Panc1 (cell line): ENCODE results near the gene TSPAN10. TPM values are rescaled to one million over a fixed set of nuclear protein-coding genes. Genes with fewer than 3 reads are reported as not detected.

Experiments used
- ATAC-seq: fragments of 200-7000 bp; cut with Tn5 transposase; 2 replicates; pipeline ENCODE4 v1.9.1; 2020; ENCODE audit warnings: mild to moderate bottlenecking, moderate library complexity
- BruUV-seq: library from RNA; stranded (reverse); fragments of 400-500 nt; replicated peaks from 2 replicates; lab custom pipeline; 2021; lab: Mats Ljungman, UMichigan
- CTCF ChIA-PET: fragments of 300-600 bp; sonication (Branson Sonifier 250); formaldehyde crosslinking; loops from one replicate; lab custom pipeline; 2022; ENCODE audit warnings: antibody characterized with exemption; lab: Charles Lee
- POLR2A ChIA-PET: fragments of 300-600 bp; sonication (Branson Sonifier 250); formaldehyde crosslinking; loops from one replicate; lab custom pipeline; 2022; ENCODE audit warnings: antibody characterized with exemption; lab: Charles Lee
- DNase-seq: peaks from one replicate; pipeline ENCODE4 v3.0.0-alpha.2; 2010; ENCODE audit warnings: low read depth, low spot score
- H3K27ac ChIP-seq: 2 replicates; pipeline ENCODE4 v1.5.1; 2011; ENCODE audit warnings: mild to moderate bottlenecking, low read length, inconsistent platforms
- H3K27me3 ChIP-seq: fragments of 200-500 bp; sonication (Bioruptor generic); 2 replicates; pipeline ENCODE4 v1.6.0; 2014; ENCODE audit warnings: low read length, inconsistent platforms; ENCODE audit not compliant: control insufficient read depth, insufficient read depth
- H3K36me3 ChIP-seq: fragments of 200-500 bp; sonication (Bioruptor generic); 2 replicates; pipeline ENCODE4 v1.5.1; 2014; ENCODE audit warnings: inconsistent platforms, mild to moderate bottlenecking, low read length, moderate library complexity; ENCODE audit not compliant: control insufficient read depth, insufficient read depth
- H3K4me1 ChIP-seq: 2 replicates; pipeline ENCODE4 v1.5.1; 2011; ENCODE audit warnings: inconsistent platforms, mild to moderate bottlenecking, low read length, moderate library complexity; ENCODE audit not compliant: control insufficient read depth, insufficient read depth
- H3K4me3 ChIP-seq, 2 experiments: 2 replicates each; pipeline ENCODE4 v1.5.1; 2011 to 2012; ENCODE audit warnings: low read depth in 2 of 2, low read length in 2 of 2, mild to moderate bottlenecking in 2 of 2, inconsistent platforms in 1 of 2, moderate library complexity in 1 of 2
- H3K9me3 ChIP-seq: fragments of 200-500 bp; sonication (Bioruptor generic); 2 replicates; pipeline ENCODE4 v1.5.1; 2014; ENCODE audit warnings: low read depth, mild to moderate bottlenecking, inconsistent platforms, low read length, moderate library complexity; ENCODE audit not compliant: control insufficient read depth, insufficient read depth
- CTCF ChIP-seq: fragments of 450-650 bp; IDR thresholded peaks from 2 replicates; pipeline ENCODE4 v1.5.1; 2017; ENCODE audit warnings: mild to moderate bottlenecking
- POLR2AphosphoS5 ChIP-seq: IDR thresholded peaks from 2 replicates; pipeline ENCODE4 v1.6.1; 2012; ENCODE audit warnings: mild to moderate bottlenecking, low read depth, low read length, moderate library complexity
- REST ChIP-seq, 2 experiments: IDR thresholded peaks; 2 replicates each; pipeline ENCODE4 v1.6.1; 2011 to 2012; ENCODE audit warnings: low read depth in 2 of 2, control low read depth in 1 of 2, low read length in 1 of 2, mild to moderate bottlenecking in 1 of 2, moderate library complexity in 1 of 2; ENCODE audit not compliant: insufficient read depth in 1 of 2
- SIN3A ChIP-seq: IDR thresholded peaks from 2 replicates; pipeline ENCODE4 v1.6.1; 2012; ENCODE audit warnings: low read depth, mild to moderate bottlenecking, low read length, moderate library complexity, borderline replicate concordance; ENCODE audit not compliant: insufficient read depth
- TCF7L2 ChIP-seq: IDR thresholded peaks from 2 replicates; pipeline ENCODE4 v1.6.1; 2011; ENCODE audit warnings: mild to moderate bottlenecking, low read depth, low read length, inconsistent platforms
- in situ Hi-C: cut with HindIII; loops from 2 replicates; pipeline ENCODE4 v1.10.0; 2016; ENCODE audit warnings: low sequenced_read_pairs, low pct_unique_long_range_greater_than_20kb
- intact Hi-C: fragments of 100-400 bp; cut with micrococcal nuclease; formaldehyde crosslinking; loops from one replicate; pipeline ENCODE4 v1.10.0; 2022; ENCODE audit not compliant: unreplicated experiment
- total RNA-seq: library from RNA; stranded (reverse); gene quantifications from one replicate; pipeline ENCODE4 v1.2.1, GENCODE V29; 2021; ENCODE audit not compliant: unreplicated experiment

TSPAN10 gene
- total RNA-seq, 1 experiment from 2014 or later: 4.8 TPM

- Histone ChIP-seq H3K27ac (no peak overlapping the region), H3K27me3 (no peaks in the 10 kb centered on the region), H3K9me3 (no peaks in the 10 kb centered on the region), H3K4me1 (peaks cover 15% of the 10 kb centered on the region), H3K36me3 (no peaks in the 10 kb centered on the region), H3K4me3 (no peak overlapping the region)
- intact Hi-C loops (no loop called here), in situ Hi-C loops (no loop called here)
- no peak for DNase-seq
- no TSS peak for BruUV-seq
- ATAC-seq: peak; percentile 62
- ChIA-PET POLR2A (no interaction called here), CTCF (no interaction called here)
- TF ChIP-seq POLR2AphosphoS5 (no peak), TCF7L2 (no peak), CTCF (no peak), REST (IDR thresholded peaks at IDR 0.05; ENCODE audit: insufficient read depth in 1 of 2, low read depth in 2 of 2, low read length in 1 of 2) (no peak), SIN3A (no peak)
These were observed 14.7 kb downstream of the TSPAN10 start for GRCh38 chr17:81651692-81652091.

DNA sequence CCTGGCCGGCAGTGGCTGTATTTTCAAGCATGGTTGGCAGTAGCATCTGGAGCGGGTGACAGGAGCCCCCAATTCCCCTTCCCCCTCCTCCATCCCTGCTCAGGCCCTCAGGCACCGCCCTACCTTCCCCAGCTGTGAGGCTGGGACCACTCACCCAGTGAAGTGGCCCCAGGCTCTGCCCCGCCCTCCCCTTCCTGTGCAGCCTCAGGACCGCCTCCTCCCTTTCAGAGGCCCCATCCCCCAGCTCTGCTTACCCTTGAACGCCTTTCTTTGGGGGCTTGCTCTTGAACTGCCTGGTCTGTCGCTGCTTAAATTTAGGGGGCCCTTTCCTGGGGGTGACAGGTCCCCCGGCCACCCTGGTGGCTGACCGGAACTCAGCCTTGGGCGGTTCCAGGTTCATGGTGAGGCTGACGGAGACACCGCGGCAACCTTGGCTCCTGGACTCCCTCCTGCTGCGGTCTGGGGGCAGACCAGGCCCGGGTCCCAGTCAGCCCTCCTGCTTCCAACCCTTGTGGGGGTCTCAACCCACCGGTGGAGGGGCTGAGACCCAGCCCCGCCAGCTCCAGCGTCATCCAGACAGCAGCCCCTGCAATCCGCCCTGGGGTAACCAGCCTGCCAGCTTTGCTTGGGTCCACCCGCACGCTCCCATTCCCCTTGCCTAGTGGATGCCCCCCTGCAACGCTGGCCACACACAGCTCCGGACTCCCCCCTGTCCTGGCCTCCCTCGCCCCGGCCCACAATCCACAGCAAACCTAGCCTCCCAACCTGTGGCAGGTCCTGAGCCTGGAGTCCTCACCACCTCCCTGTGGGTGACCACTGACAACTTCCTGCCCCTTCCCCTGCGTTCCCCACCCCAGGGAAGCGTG, 16.1 kb downstream of the TSPAN10 start:
- CTCF ChIA-PET: no interaction called here
- TF ChIP-seq REST (IDR thresholded peaks at IDR 0.05; ENCODE audit: insufficient read depth in 1 of 2, low read depth in 2 of 2, low read length in 1 of 2): no peak
- no peak for TF ChIP-seq CTCF
- no peak for TF ChIP-seq TCF7L2
- intact Hi-C loops: no loop called here
- no peaks in the 10 kb centered on the region for H3K9me3 ChIP-seq
- ATAC-seq (no peak), DNase-seq (no peak)
- H3K27me3 ChIP-seq: no peaks in the 10 kb centered on the region
- no peak overlapping the region for H3K4me3 ChIP-seq
- BruUV-seq: no TSS peak
- POLR2A ChIA-PET: interaction anchor here (0.5 kb wide), 1 partner anchor 10 kb away, joined by 3 read pairs; no protein-coding TSS in a partner anchor
- no peak overlapping the region for H3K27ac ChIP-seq
- no peaks in the 10 kb centered on the region for H3K36me3 ChIP-seq
- H3K4me1 ChIP-seq: peaks cover 15% of the 10 kb centered on the region
- in situ Hi-C loops: no loop called here
